Measurements from ENCODE around the gene RGS7. TPM values are rescaled to one million over a fixed set of nuclear protein-coding genes. Genes with fewer than 3 reads are reported as not detected.

Gene RGS7
- total RNA-seq, 1 experiment from 2014 or later: 0.10 TPM

- no TSS peak for BruUV-seq (replicated peaks)
- Histone ChIP-seq H3K9me3 (ENCODE audit: control insufficient read depth, insufficient read depth, low read depth, low read length) (no peaks in the 10 kb centered on the region), H3K36me3 (ENCODE audit: control insufficient read depth, insufficient read depth, low read length) (no peaks in the 10 kb centered on the region), H3K27me3 (ENCODE audit: control insufficient read depth, insufficient read depth, low read length) (no peaks in the 10 kb centered on the region), H3K4me3 (ENCODE audit: low read depth in 2 of 2, low read length in 2 of 2) (no peak overlapping the region), H3K27ac (ENCODE audit: low read length) (no peak overlapping the region), H3K4me1 (ENCODE audit: control insufficient read depth, insufficient read depth, low read length) (no peaks in the 10 kb centered on the region)
- intact Hi-C loops (cut with micrococcal nuclease; ENCODE audit: unreplicated experiment): no loop called here
- CTCF ChIA-PET: no interaction called here
- in situ Hi-C loops (cut with HindIII; ENCODE audit: low pct_unique_long_range_greater_than_20kb, low sequenced_read_pairs): no loop called here
- TF ChIP-seq CTCF (IDR thresholded peaks at IDR 0.05) (no peak), POLR2AphosphoS5 (IDR thresholded peaks at IDR 0.05; ENCODE audit: low read depth, low read length) (no peak), TCF7L2 (IDR thresholded peaks at IDR 0.05; ENCODE audit: low read depth, low read length) (no peak), SIN3A (IDR thresholded peaks at IDR 0.05; ENCODE audit: borderline replicate concordance, insufficient read depth, low read depth, low read length) (no peak), REST (IDR thresholded peaks at IDR 0.05; ENCODE audit: insufficient read depth in 1 of 2, low read depth in 2 of 2, low read length in 1 of 2) (no peak)
- DNase-seq (ENCODE audit: low read depth, low spot score) (no peak), ATAC-seq (no peak)
- POLR2A ChIA-PET: no interaction called here
These were observed 93.7 kb downstream of the RGS7 start for GRCh38 chr1:241263346-241263745.

GRCh38 chr1:241253471-241253870 lies 103.5 kb downstream of the RGS7 start:
- no peak overlapping the region for H3K27ac ChIP-seq (ENCODE audit: low read length)
- DNase-seq (ENCODE audit: low read depth, low spot score) (no peak), ATAC-seq (no peak)
- H3K4me1 ChIP-seq (ENCODE audit: control insufficient read depth, insufficient read depth, low read length): no peaks in the 10 kb centered on the region
- H3K27me3 ChIP-seq (ENCODE audit: control insufficient read depth, insufficient read depth, low read length): no peaks in the 10 kb centered on the region
- H3K36me3 ChIP-seq (ENCODE audit: control insufficient read depth, insufficient read depth, low read length): no peaks in the 10 kb centered on the region
- ChIA-PET CTCF (no interaction called here), POLR2A (no interaction called here)
- H3K4me3 ChIP-seq (ENCODE audit: low read depth in 2 of 2, low read length in 2 of 2): no peak overlapping the region
- in situ Hi-C loops (cut with HindIII; ENCODE audit: low pct_unique_long_range_greater_than_20kb, low sequenced_read_pairs): no loop called here
- no TSS peak for BruUV-seq (replicated peaks)
- peaks cover 2% of the 10 kb centered on the region; the same call in 1 of the 2 replicates for H3K9me3 ChIP-seq (ENCODE audit: control insufficient read depth, insufficient read depth, low read depth, low read length)
- intact Hi-C loops (cut with micrococcal nuclease; ENCODE audit: unreplicated experiment): no loop called here
- TF ChIP-seq POLR2AphosphoS5 (IDR thresholded peaks at IDR 0.05; ENCODE audit: low read depth, low read length): no peak
- TF ChIP-seq SIN3A (IDR thresholded peaks at IDR 0.05; ENCODE audit: borderline replicate concordance, insufficient read depth, low read depth, low read length): no peak
- no peak for TF ChIP-seq CTCF (IDR thresholded peaks at IDR 0.05)
- no peak for TF ChIP-seq TCF7L2 (IDR thresholded peaks at IDR 0.05; ENCODE audit: low read depth, low read length)
- no peak for TF ChIP-seq REST (IDR thresholded peaks at IDR 0.05; ENCODE audit: insufficient read depth in 1 of 2, low read depth in 2 of 2, low read length in 1 of 2)
